ENCODE results near the gene IL24.

Gene IL24

GRCh38 chr1:206929524-206929923, 32.3 kb downstream of the IL24 start:
- no peak overlapping the region for H3K27ac ChIP-seq (ENCODE audit: low read depth, low read length)
- H3K9me3 ChIP-seq (ENCODE audit: control insufficient read depth, insufficient read depth, low read length), result no peaks in the 10 kb centered on the region
- no peaks in the 10 kb centered on the region for H3K4me1 ChIP-seq (ENCODE audit: control insufficient read depth, insufficient read depth, low read length)
- no peaks in the 10 kb centered on the region for H3K27me3 ChIP-seq (ENCODE audit: control insufficient read depth, insufficient read depth, low read length)
- H3K36me3 ChIP-seq (ENCODE audit: control insufficient read depth, insufficient read depth, low read length), result no peaks in the 10 kb centered on the region
- H3K9ac ChIP-seq (ENCODE audit: low read depth, low read length), result no peak overlapping the region
- H3K4me3 ChIP-seq (ENCODE audit: low read depth, low read length), result no peak overlapping the region

GRCh38 chr1:206930210-206930798, 33.1 kb downstream of the IL24 start:
- no peak overlapping the region for H3K27ac ChIP-seq (ENCODE audit: low read depth, low read length)
- H3K4me1 ChIP-seq (ENCODE audit: control insufficient read depth, insufficient read depth, low read length), result no peaks in the 10 kb centered on the region
- H3K36me3 ChIP-seq (ENCODE audit: control insufficient read depth, insufficient read depth, low read length), result no peaks in the 10 kb centered on the region
- no peaks in the 10 kb centered on the region for H3K9me3 ChIP-seq (ENCODE audit: control insufficient read depth, insufficient read depth, low read length)
- H3K27me3 ChIP-seq (ENCODE audit: control insufficient read depth, insufficient read depth, low read length), result no peaks in the 10 kb centered on the region
- H3K9ac ChIP-seq (ENCODE audit: low read depth, low read length), result no peak overlapping the region
- no peak overlapping the region for H3K4me3 ChIP-seq (ENCODE audit: low read depth, low read length)

DNA sequence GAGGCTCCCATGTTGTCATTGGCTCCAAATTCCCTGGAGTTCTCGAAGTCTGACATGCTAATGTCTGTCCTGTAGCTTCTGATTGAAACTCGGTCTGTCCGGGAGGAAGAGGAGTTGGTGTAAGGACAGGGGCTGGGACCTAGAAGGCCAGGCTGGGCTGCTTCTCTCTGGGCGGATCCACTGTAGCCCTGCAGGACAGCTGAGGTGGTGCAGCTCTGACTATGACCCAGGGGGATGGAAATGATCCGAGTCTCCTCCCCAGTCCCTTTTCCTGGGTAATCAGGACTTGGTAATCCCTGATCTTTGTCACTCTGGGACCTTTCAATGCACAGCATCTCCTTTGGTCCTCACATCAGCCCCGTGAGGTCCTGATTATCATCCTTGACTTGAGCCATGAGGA, 34.5 kb downstream of the IL24 start:
- Histone ChIP-seq H3K36me3 (ENCODE audit: control insufficient read depth, insufficient read depth, low read length) (no peaks in the 10 kb centered on the region), H3K9me3 (ENCODE audit: control insufficient read depth, insufficient read depth, low read length) (no peaks in the 10 kb centered on the region), H3K9ac (ENCODE audit: low read depth, low read length) (no peak overlapping the region), H3K4me3 (ENCODE audit: low read depth, low read length) (no peak overlapping the region), H3K27ac (ENCODE audit: low read depth, low read length) (no peak overlapping the region), H3K4me1 (ENCODE audit: control insufficient read depth, insufficient read depth, low read length) (no peaks in the 10 kb centered on the region), H3K27me3 (ENCODE audit: control insufficient read depth, insufficient read depth, low read length) (no peaks in the 10 kb centered on the region)

GRCh38 chr1:206932177-206932576, 34.9 kb downstream of the IL24 start:
- no peak overlapping the region for H3K27ac ChIP-seq (ENCODE audit: low read depth, low read length)
- no peaks in the 10 kb centered on the region for H3K9me3 ChIP-seq (ENCODE audit: control insufficient read depth, insufficient read depth, low read length)
- no peak overlapping the region for H3K9ac ChIP-seq (ENCODE audit: low read depth, low read length)
- no peaks in the 10 kb centered on the region for H3K27me3 ChIP-seq (ENCODE audit: control insufficient read depth, insufficient read depth, low read length)
- H3K4me3 ChIP-seq (ENCODE audit: low read depth, low read length), result no peak overlapping the region
- H3K4me1 ChIP-seq (ENCODE audit: control insufficient read depth, insufficient read depth, low read length), result no peaks in the 10 kb centered on the region
- H3K36me3 ChIP-seq (ENCODE audit: control insufficient read depth, insufficient read depth, low read length), result no peaks in the 10 kb centered on the region

- Histone ChIP-seq H3K9me3 (ENCODE audit: control insufficient read depth, insufficient read depth, low read length) (no peaks in the 10 kb centered on the region), H3K27ac (ENCODE audit: low read depth, low read length) (no peak overlapping the region), H3K36me3 (ENCODE audit: control insufficient read depth, insufficient read depth, low read length) (no peaks in the 10 kb centered on the region), H3K4me3 (ENCODE audit: low read depth, low read length) (no peak overlapping the region), H3K27me3 (ENCODE audit: control insufficient read depth, insufficient read depth, low read length) (no peaks in the 10 kb centered on the region), H3K9ac (ENCODE audit: low read depth, low read length) (no peak overlapping the region), H3K4me1 (ENCODE audit: control insufficient read depth, insufficient read depth, low read length) (no peaks in the 10 kb centered on the region)
These were observed 36.2 kb downstream of the IL24 start for GRCh38 chr1:206933333-206933945.

- H3K9me3 ChIP-seq (ENCODE audit: control insufficient read depth, insufficient read depth, low read length), result no peaks in the 10 kb centered on the region
- no peaks in the 10 kb centered on the region for H3K27me3 ChIP-seq (ENCODE audit: control insufficient read depth, insufficient read depth, low read length)
- no peak overlapping the region for H3K4me3 ChIP-seq (ENCODE audit: low read depth, low read length)
- H3K36me3 ChIP-seq (ENCODE audit: control insufficient read depth, insufficient read depth, low read length), result no peaks in the 10 kb centered on the region
- H3K4me1 ChIP-seq (ENCODE audit: control insufficient read depth, insufficient read depth, low read length), result no peaks in the 10 kb centered on the region
- H3K9ac ChIP-seq (ENCODE audit: low read depth, low read length), result no peak overlapping the region
- H3K27ac ChIP-seq (ENCODE audit: low read depth, low read length), result no peak overlapping the region
These were observed 38.3 kb downstream of the IL24 start for GRCh38 chr1:206935491-206936067.

DNA sequence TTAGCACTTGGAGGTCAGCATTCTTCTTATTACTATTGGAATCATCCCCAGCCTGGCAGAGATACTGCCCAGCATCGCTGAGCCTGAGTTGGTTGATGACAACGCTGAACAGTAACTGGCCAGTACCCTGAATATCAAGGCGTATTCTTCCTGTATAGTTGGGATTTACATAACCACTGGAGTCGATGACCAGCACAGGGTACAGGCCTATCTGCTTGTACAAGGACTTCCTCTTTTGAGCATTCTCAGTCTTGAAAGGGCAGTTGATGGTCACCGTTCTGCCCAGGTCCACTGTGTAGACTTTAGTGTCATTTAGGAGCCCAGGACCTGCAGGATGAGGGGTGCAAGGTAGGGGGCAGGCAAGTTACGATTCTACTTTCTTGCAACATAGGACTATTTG, 40.2 kb downstream of the IL24 start:
- H3K27ac ChIP-seq (ENCODE audit: low read depth, low read length), result no peak overlapping the region

DNA sequence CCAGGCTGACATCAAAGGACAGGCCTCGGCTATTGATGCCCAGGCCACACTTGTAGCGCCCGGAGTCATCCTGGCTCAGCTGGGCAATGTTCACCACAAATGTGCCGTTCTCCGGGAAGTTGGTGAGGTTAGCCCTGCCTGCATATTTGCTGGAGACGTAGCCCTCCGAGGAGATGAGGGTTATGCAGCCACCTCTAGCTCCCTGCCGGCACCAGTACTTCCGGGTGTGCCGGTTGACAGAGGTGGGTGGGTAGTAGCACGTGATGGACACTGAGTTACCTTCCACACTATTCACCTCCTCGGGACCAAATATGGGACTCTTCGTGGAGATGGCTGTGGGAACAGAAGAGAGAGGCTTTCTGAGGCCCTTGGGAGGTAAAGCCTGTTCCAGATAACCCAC, 41.9 kb downstream of the IL24 start:
- Histone ChIP-seq H3K36me3 (ENCODE audit: control insufficient read depth, insufficient read depth, low read length) (no peaks in the 10 kb centered on the region), H3K4me1 (ENCODE audit: control insufficient read depth, insufficient read depth, low read length) (no peaks in the 10 kb centered on the region), H3K27ac (ENCODE audit: low read depth, low read length) (no peak overlapping the region), H3K27me3 (ENCODE audit: control insufficient read depth, insufficient read depth, low read length) (no peaks in the 10 kb centered on the region), H3K9ac (ENCODE audit: low read depth, low read length) (no peak overlapping the region), H3K9me3 (ENCODE audit: control insufficient read depth, insufficient read depth, low read length) (no peaks in the 10 kb centered on the region), H3K4me3 (ENCODE audit: low read depth, low read length) (no peak overlapping the region)

More for the DNA sequence above, 40.2 kb downstream of the IL24 start:
- Histone ChIP-seq H3K4me3 (ENCODE audit: low read depth, low read length) (no peak overlapping the region), H3K27me3 (ENCODE audit: control insufficient read depth, insufficient read depth, low read length) (no peaks in the 10 kb centered on the region), H3K9me3 (ENCODE audit: control insufficient read depth, insufficient read depth, low read length) (no peaks in the 10 kb centered on the region), H3K4me1 (ENCODE audit: control insufficient read depth, insufficient read depth, low read length) (no peaks in the 10 kb centered on the region), H3K36me3 (ENCODE audit: control insufficient read depth, insufficient read depth, low read length) (no peaks in the 10 kb centered on the region), H3K9ac (ENCODE audit: low read depth, low read length) (no peak overlapping the region)

GRCh38 chr1:206939841-206940587, 42.8 kb downstream of the IL24 start:
- no peak overlapping the region for H3K4me3 ChIP-seq (ENCODE audit: low read depth, low read length)

DNA sequence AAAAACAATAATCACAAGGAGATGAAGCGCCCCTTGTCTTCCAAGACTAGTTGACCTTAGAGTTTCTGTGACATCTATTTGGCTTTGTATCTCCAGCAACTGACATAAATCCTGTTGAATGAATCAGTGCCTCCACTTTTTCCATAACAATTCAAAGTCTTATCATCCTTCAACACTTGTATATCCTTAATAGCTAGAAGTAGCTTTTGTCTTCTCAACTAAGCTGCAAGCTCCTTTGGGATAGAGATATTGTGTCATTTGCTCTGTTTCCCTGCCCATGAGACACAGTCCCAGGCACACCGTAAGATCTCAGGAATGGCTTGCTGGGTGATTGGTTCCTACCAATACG, 43.3 kb downstream of the IL24 start:
- Histone ChIP-seq H3K9me3 (ENCODE audit: control insufficient read depth, insufficient read depth, low read length) (no peaks in the 10 kb centered on the region), H3K27ac (ENCODE audit: low read depth, low read length) (no peak overlapping the region), H3K4me1 (ENCODE audit: control insufficient read depth, insufficient read depth, low read length) (no peaks in the 10 kb centered on the region), H3K36me3 (ENCODE audit: control insufficient read depth, insufficient read depth, low read length) (no peaks in the 10 kb centered on the region), H3K9ac (ENCODE audit: low read depth, low read length) (no peak overlapping the region), H3K27me3 (ENCODE audit: control insufficient read depth, insufficient read depth, low read length) (no peaks in the 10 kb centered on the region), H3K4me3 (ENCODE audit: low read depth, low read length) (no peak overlapping the region)

More at GRCh38 chr1:206939841-206940587, 42.8 kb downstream of the IL24 start:
- Histone ChIP-seq H3K36me3 (ENCODE audit: control insufficient read depth, insufficient read depth, low read length) (no peaks in the 10 kb centered on the region), H3K4me1 (ENCODE audit: control insufficient read depth, insufficient read depth, low read length) (no peaks in the 10 kb centered on the region), H3K9me3 (ENCODE audit: control insufficient read depth, insufficient read depth, low read length) (no peaks in the 10 kb centered on the region), H3K9ac (ENCODE audit: low read depth, low read length) (no peak overlapping the region), H3K27me3 (ENCODE audit: control insufficient read depth, insufficient read depth, low read length) (no peaks in the 10 kb centered on the region), H3K27ac (ENCODE audit: low read depth, low read length) (no peak overlapping the region)

DNA sequence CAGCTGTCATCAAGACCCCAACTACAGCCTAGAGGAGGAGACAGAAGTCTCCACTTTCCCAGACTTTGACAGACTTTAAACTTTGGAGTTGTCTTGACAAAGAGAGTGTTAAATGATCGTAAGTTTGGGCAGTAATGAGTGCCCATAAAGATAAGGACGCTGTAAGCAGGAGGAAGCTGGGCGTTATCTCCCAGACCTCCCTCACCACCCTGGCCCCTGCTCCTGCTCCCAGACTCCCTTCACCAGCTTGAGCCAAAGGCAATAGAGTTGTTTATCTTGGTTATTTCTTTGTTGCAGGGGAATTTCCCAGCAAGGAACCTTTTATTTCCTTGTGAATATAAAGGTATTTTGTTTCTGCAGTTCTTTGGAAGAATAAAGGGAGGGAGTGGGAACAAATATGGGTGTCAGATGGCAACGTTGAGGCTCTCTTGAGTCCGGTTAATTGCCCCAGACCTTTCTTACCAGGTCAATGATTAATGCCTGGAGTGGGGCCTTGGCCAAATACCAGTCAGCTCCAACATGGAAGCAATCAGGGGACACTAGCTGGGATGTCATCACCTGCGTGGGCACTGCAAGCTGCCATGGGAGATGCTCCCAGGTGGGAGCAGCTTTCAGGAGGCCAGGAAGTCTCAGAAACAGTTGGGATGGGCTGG, 44.6 kb downstream of the IL24 start:
- no peaks in the 10 kb centered on the region for H3K27me3 ChIP-seq (ENCODE audit: control insufficient read depth, insufficient read depth, low read length)
- H3K27ac ChIP-seq (ENCODE audit: low read depth, low read length), result no peak overlapping the region
- H3K9me3 ChIP-seq (ENCODE audit: control insufficient read depth, insufficient read depth, low read length), result no peaks in the 10 kb centered on the region
- H3K4me1 ChIP-seq (ENCODE audit: control insufficient read depth, insufficient read depth, low read length), result no peaks in the 10 kb centered on the region
- no peak overlapping the region for H3K9ac ChIP-seq (ENCODE audit: low read depth, low read length)
- no peak overlapping the region for H3K4me3 ChIP-seq (ENCODE audit: low read depth, low read length)
- H3K36me3 ChIP-seq (ENCODE audit: control insufficient read depth, insufficient read depth, low read length), result no peaks in the 10 kb centered on the region

Measured in HUES48 (cell line).